IPS DF 6.9 (cell line): Measurements from ENCODE around the gene HELT.
"Not testable (repeated sequence)": the region's sequence is repeated elsewhere in the genome, so short reads cannot be mapped to it uniquely, and the experiment has no call there.

Source experiments
- DNase-seq: peaks from one replicate; pipeline ENCODE4 v3.0.0-alpha.2; 2013; ENCODE audit warnings: low read depth, low spot score
- H3K27ac ChIP-seq: one replicate; pipeline ENCODE4 v1.5.1; 2013; ENCODE audit warnings: low read length, control low read depth
- H3K27me3 ChIP-seq: 2 replicates; pipeline ENCODE4 v1.6.1; 2013; ENCODE audit warnings: mild to moderate bottlenecking, low read length; ENCODE audit not compliant: control insufficient read depth, insufficient read depth
- H3K36me3 ChIP-seq: 2 replicates; pipeline ENCODE4 v1.6.1; 2013; ENCODE audit warnings: low read length; ENCODE audit not compliant: control insufficient read depth, insufficient read depth
- H3K4me1 ChIP-seq: 2 replicates; pipeline ENCODE4 v1.6.1; 2013; ENCODE audit warnings: low read length; ENCODE audit not compliant: control insufficient read depth, insufficient read depth
- H3K4me3 ChIP-seq: 2 replicates; pipeline ENCODE4 v1.5.1; 2013; ENCODE audit warnings: mild to moderate bottlenecking, low read length
- H3K9me3 ChIP-seq: 2 replicates; pipeline ENCODE4 v1.6.1; 2013; ENCODE audit warnings: low read length, inconsistent platforms; ENCODE audit not compliant: control insufficient read depth, insufficient read depth
- WGBS: extraction: QIAGEN DNeasy Blood & Tissue Kit; methylation state at CpG from one replicate; pipeline ENCODE4 v1.1.7; 2013; ENCODE audit warnings: mixed read lengths, missing lambda C conversion rate; ENCODE audit not compliant: insufficient read length, insufficient coverage; 5-methylcytosine and 5-hydroxymethylcytosine counted together

The HELT gene

DNA sequence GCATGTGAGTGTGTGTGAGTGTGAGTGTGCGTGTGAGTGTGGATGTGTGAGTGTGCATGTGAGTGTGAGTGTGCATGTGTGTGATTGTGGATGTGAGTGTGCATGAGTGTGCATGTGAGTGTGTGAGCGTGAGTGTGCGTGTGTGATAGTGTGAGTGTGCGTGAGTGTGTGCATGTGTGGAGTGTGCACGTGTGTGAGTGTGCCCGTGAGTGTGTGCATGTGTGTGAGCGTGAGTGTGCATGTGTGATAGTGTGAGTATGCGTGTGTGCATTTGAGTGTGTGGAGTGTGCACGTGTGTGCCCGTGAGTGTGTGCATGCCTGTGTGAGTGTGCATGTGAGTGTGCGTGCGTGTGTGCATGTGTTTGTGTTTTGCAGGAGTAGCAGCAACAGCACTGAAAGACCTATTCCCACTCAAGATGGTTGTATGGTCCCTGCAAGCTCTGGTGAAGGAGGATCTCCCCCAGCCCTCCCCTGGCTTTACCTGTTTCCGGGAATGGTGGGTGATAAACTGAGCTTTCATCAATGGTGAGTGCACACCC is 30.7 kb upstream of the HELT start:
- H3K27ac ChIP-seq = no peak overlapping the region
- no peak for DNase-seq
- 100% methylated on average over 2 of the region's 13 CpGs for WGBS
- no peaks in the 10 kb centered on the region for H3K9me3 ChIP-seq
- no peaks in the 10 kb centered on the region for H3K27me3 ChIP-seq
- H3K4me1 ChIP-seq = peaks cover 1% of the 10 kb centered on the region; the same call in 1 of the 2 replicates
- H3K4me3 ChIP-seq = no peak overlapping the region
- H3K36me3 ChIP-seq = no peaks in the 10 kb centered on the region

DNA sequence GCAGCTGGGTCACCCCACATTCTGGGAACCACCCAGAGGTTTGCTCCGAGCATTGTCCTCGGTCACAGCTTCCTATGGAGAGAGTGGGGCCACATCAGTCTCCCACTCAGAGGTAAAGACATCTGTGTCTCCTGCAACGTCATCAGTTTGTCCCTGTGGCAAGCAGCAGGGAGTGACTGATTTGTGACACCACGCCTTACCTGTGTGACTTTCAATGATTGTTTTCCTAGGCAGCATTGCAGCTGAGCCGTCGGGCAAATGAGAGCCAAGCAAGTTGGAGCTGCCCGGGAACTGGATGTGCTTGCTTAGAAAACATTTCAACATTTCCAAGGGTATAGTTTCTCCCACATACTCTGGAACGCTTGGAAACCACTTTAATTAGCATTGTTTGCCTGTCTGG is 29.7 kb upstream of the HELT start:
- H3K27ac ChIP-seq = no peak overlapping the region
- peaks cover 1% of the 10 kb centered on the region; the same call in 1 of the 2 replicates for H3K4me1 ChIP-seq
- H3K9me3 ChIP-seq = no peaks in the 10 kb centered on the region
- no peaks in the 10 kb centered on the region for H3K27me3 ChIP-seq
- no CpG with 5 or more reads among the region's 8 CpGs for WGBS
- H3K4me3 ChIP-seq = no peak overlapping the region
- DNase-seq = no peak
- H3K36me3 ChIP-seq = no peaks in the 10 kb centered on the region

DNA sequence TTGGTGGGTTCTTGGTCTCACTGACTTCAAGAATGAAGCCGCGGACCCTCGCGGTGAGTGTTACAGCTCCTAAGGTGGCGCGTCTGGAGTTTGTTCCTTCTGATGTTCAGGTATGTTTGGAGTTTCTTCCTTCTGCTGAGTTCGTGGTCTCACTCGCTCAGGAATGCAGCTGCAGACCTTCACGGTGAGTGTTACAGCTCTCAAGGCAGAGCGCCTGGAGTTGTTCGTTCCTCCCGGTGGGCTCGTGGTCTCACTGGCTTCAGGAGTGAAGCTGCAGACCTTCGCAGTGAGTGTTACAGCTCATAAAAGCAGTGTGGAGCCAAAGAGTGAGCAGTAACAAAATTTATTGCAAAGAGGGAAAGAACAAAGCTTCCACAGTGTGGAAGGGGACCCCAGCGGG is 29.0 kb upstream of the HELT start:
- not testable (repeated sequence) for H3K9me3 ChIP-seq, H3K4me3 ChIP-seq, DNase-seq, H3K27me3 ChIP-seq, H3K27ac ChIP-seq, H3K36me3 ChIP-seq, H3K4me1 ChIP-seq
- WGBS = no CpG with 5 or more reads among the region's 15 CpGs

GRCh38 chr4:184990131-184990530 is 28.2 kb upstream of the HELT start:
- not testable (repeated sequence) for DNase-seq, H3K27ac ChIP-seq, H3K4me1 ChIP-seq, H3K9me3 ChIP-seq, H3K4me3 ChIP-seq, H3K36me3 ChIP-seq, H3K27me3 ChIP-seq
- WGBS = no CpG with 5 or more reads among the region's 34 CpGs

- no peak overlapping the region for H3K4me3 ChIP-seq
- H3K36me3 ChIP-seq = no peaks in the 10 kb centered on the region
- H3K4me1 ChIP-seq = no peaks in the 10 kb centered on the region
- no peaks in the 10 kb centered on the region for H3K9me3 ChIP-seq
- H3K27ac ChIP-seq = no peak overlapping the region
- DNase-seq = no peak
- no peaks in the 10 kb centered on the region for H3K27me3 ChIP-seq
- WGBS = no CpG with 5 or more reads among the region's 6 CpGs
Measured at GRCh38 chr4:184991860-184992259, 26.4 kb upstream of the HELT start.

- no peaks in the 10 kb centered on the region for H3K27me3 ChIP-seq
- no peaks in the 10 kb centered on the region for H3K36me3 ChIP-seq
- WGBS = no CpG with 5 or more reads among the region's 15 CpGs
- DNase-seq = no peak
- no peak overlapping the region for H3K27ac ChIP-seq
- H3K4me3 ChIP-seq = no peak overlapping the region
- H3K9me3 ChIP-seq = no peaks in the 10 kb centered on the region
- no peaks in the 10 kb centered on the region for H3K4me1 ChIP-seq
Measured at GRCh38 chr4:184992422-184992821, 25.9 kb upstream of the HELT start.

DNA sequence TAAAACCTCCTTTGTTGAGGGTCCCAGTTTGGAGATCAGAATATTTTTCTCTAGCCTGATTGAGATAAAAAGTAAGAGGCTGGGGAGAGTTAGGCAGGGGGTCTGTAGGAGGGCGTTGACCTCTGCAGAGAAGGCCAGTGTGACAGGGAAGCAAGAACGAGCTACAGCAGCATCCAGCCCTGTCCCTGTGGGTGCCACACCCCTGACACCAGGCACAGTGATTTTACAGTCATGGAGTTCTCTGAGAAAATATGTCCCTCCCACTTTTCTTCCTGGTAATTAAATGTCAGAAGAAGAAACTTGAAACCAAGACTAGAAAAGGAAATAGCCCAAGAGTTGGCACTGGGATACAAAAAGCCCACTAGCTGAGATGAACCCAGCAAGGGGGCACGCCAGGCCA is 25.0 kb upstream of the HELT start:
- no peak overlapping the region for H3K27ac ChIP-seq
- no peaks in the 10 kb centered on the region for H3K27me3 ChIP-seq
- no peaks in the 10 kb centered on the region for H3K9me3 ChIP-seq
- no peaks in the 10 kb centered on the region for H3K36me3 ChIP-seq
- H3K4me1 ChIP-seq = no peaks in the 10 kb centered on the region
- H3K4me3 ChIP-seq = no peak overlapping the region
- WGBS = no CpG with 5 or more reads among the region's 3 CpGs
- no peak for DNase-seq

DNA sequence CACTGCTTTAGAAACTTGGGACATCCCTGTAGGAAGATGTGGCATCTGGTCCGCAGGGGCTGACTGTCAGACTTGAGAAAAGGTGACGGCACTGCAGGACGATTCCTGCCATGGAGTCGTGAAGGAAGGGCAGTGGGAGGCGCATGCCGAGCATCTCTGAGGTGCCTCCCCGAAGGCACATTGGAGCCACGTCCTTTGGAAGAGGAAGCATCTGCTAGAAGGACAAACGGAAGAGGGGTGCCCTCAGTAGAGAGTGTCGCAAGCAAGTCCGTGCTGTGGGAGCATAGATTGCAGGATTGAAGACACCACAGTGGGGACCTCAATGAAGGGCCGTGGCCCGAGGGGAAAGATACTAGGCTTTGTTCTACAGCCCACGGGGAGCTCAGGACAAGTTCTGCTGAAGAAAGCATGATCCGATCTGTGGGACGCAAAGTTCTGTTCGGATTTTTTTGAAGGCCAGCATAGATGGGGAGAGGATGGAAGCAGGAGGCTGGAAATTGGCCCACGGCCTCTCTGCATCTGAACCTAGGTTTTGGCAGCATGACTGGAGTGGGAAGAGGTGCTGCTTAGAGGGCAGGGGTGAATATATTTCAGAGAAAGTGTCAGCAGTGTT is 24.2 kb upstream of the HELT start:
- no peak for DNase-seq
- Histone ChIP-seq H3K36me3 (no peaks in the 10 kb centered on the region), H3K9me3 (no peaks in the 10 kb centered on the region), H3K4me3 (no peak overlapping the region), H3K27ac (no peak overlapping the region), H3K27me3 (no peaks in the 10 kb centered on the region), H3K4me1 (no peaks in the 10 kb centered on the region)
- WGBS = no CpG with 5 or more reads among the region's 18 CpGs

GRCh38 chr4:184994623-184995010 is 23.7 kb upstream of the HELT start:
- H3K9me3 ChIP-seq = no peaks in the 10 kb centered on the region
- H3K4me3 ChIP-seq = no peak overlapping the region
- no peaks in the 10 kb centered on the region for H3K4me1 ChIP-seq
- H3K27me3 ChIP-seq = no peaks in the 10 kb centered on the region
- H3K27ac ChIP-seq = no peak overlapping the region
- no peak for DNase-seq
- no peaks in the 10 kb centered on the region for H3K36me3 ChIP-seq
- no CpG with 5 or more reads among the region's 14 CpGs for WGBS

DNA sequence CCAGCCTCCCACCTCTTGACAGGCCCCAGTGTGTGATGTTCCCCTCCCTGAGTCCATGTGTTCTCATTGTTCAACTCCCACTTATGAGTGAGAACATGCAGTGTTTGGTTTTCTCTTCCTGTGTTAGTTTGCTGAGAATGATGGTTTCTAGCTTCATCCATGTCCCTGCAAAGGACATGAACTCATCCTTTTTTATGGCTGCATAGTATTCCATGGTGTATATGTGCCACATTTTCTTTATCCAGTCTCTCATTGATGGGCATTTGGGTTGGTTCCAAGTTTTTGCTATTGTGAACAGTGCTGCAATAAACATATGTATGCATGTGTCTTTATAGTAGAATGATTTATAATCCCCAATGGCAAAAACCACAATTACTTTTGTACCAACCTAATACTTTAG is 20.6 kb upstream of the HELT start:
- H3K4me1 ChIP-seq, H3K27me3 ChIP-seq, DNase-seq, H3K27ac ChIP-seq, H3K36me3 ChIP-seq, H3K9me3 ChIP-seq, H3K4me3 ChIP-seq: not testable (repeated sequence)

GRCh38 chr4:185002784-185003183 is 15.5 kb upstream of the HELT start:
- no peak for DNase-seq
- no CpG with 5 or more reads among the region's 11 CpGs for WGBS
- Histone ChIP-seq H3K4me1 (no peaks in the 10 kb centered on the region), H3K4me3 (no peak overlapping the region), H3K9me3 (no peaks in the 10 kb centered on the region), H3K36me3 (no peaks in the 10 kb centered on the region), H3K27ac (no peak overlapping the region), H3K27me3 (no peaks in the 10 kb centered on the region; the same call in 1 of the 2 replicates)
